ENCODE results near the gene POU6F2.

- TF ChIP-seq CTCF (IDR thresholded peaks at IDR 0.05) (no peak), EZH2 (IDR thresholded peaks at IDR 0.05; ENCODE audit: borderline replicate concordance, insufficient read depth, low read depth, low read length, poor library complexity, severe bottlenecking) (no peak)
These were observed 260.6 kb downstream of the POU6F2 start for GRCh38 chr7:39238234-39238869.
